OCI-LY7 (cell line): ENCODE measurements around the gene LRPPRC. TPM values are rescaled to one million over a fixed set of nuclear protein-coding genes. Genes with fewer than 3 reads are reported as not detected.

Experiments
- BruUV-seq: library from RNA; stranded (reverse); fragments of 400-500 nt; replicated peaks from 2 replicates; lab custom pipeline; 2021; lab: Mats Ljungman, UMichigan
- CTCF ChIA-PET: fragments of 300-600 bp; sonication (Branson Sonifier 250); formaldehyde crosslinking; loops from one replicate; lab custom pipeline; 2022; ENCODE audit warnings: antibody characterized with exemption; ENCODE audit not compliant: unreplicated experiment; lab: Charles Lee
- POLR2A ChIA-PET: fragments of 300-600 bp; sonication (Branson Sonifier 250); formaldehyde crosslinking; loops from one replicate; lab custom pipeline; 2022; ENCODE audit warnings: antibody characterized with exemption; lab: Charles Lee
- DNase-seq: peaks from one replicate; pipeline ENCODE4 v3.0.0-alpha.2; 2015; ENCODE audit warnings: low spot score
- H2AFZ ChIP-seq: fragments of 200-600 bp; sonication (generic), shearing (Covaris generic); 2 replicates; pipeline ENCODE4 v1.6.1; 2014; ENCODE audit warnings: mild to moderate bottlenecking, antibody characterized with exemption, low read length, moderate library complexity
- H3K27ac ChIP-seq: fragments of 200-600 bp; sonication (generic); 2 replicates; pipeline ENCODE4 v1.5.1; 2014; ENCODE audit warnings: mixed run types, low read depth, mild to moderate bottlenecking, moderate library complexity, low read length, inconsistent platforms; ENCODE audit not compliant: poor library complexity, severe bottlenecking
- H3K36me3 ChIP-seq: fragments of 200-600 bp; sonication (generic); 2 replicates; pipeline ENCODE4 v1.6.1; 2014; ENCODE audit warnings: mild to moderate bottlenecking, antibody characterized with exemption, low read length, moderate library complexity, mixed read lengths; ENCODE audit not compliant: insufficient read depth
- H3K4me1 ChIP-seq: fragments of 200-600 bp; sonication (generic); 2 replicates; pipeline ENCODE4 v1.5.1; 2014; ENCODE audit warnings: mild to moderate bottlenecking, low read length; ENCODE audit not compliant: insufficient read depth, poor library complexity, severe bottlenecking
- H3K4me2 ChIP-seq: fragments of 200-600 bp; sonication (generic); 2 replicates; pipeline ENCODE4 v1.6.1; 2014; ENCODE audit warnings: mild to moderate bottlenecking, low read length
- H3K4me3 ChIP-seq: fragments of 200-600 bp; sonication (generic); 2 replicates; pipeline ENCODE4 v1.5.1; 2014; ENCODE audit warnings: mild to moderate bottlenecking, low read depth, low read length; ENCODE audit not compliant: poor library complexity, severe bottlenecking
- H3K79me2 ChIP-seq: fragments of 200-600 bp; sonication (generic); 2 replicates; pipeline ENCODE4 v1.6.1; 2016; ENCODE audit warnings: low read depth, mild to moderate bottlenecking, low read length, moderate library complexity, mixed read lengths; ENCODE audit not compliant: insufficient read depth
- H3K9me2 ChIP-seq: fragments of 200-600 bp; sonication (generic); 2 replicates; pipeline ENCODE4 v1.6.1; 2016; ENCODE audit warnings: mild to moderate bottlenecking, low read length, mixed read lengths; ENCODE audit not compliant: insufficient read depth
- H3K9me3 ChIP-seq: fragments of 200-600 bp; sonication (generic); 2 replicates; pipeline ENCODE4 v1.6.1; 2014; ENCODE audit warnings: mild to moderate bottlenecking, mixed run types, low read length, mixed read lengths
- H4K20me1 ChIP-seq: fragments of 200-600 bp; sonication (generic); 2 replicates; pipeline ENCODE4 v1.6.1; 2014; ENCODE audit warnings: mild to moderate bottlenecking, antibody characterized with exemption, low read length, moderate library complexity, mixed read lengths; ENCODE audit not compliant: insufficient read depth
- CTCF ChIP-seq: fragments of 200-600 bp; sonication (generic); conservative IDR thresholded peaks from 2 replicates; pipeline ENCODE4 v1.5.1; 2014; ENCODE audit warnings: mild to moderate bottlenecking, antibody characterized with exemption, low read length, moderate library complexity, mixed read lengths
- EZH2phosphoT487 ChIP-seq: fragments of 200-600 bp; sonication (generic); IDR thresholded peaks from 2 replicates; pipeline ENCODE4 v1.6.1; 2018; ENCODE audit warnings: low read depth, borderline replicate concordance, mild to moderate bottlenecking, mixed run types, antibody characterized with exemption, low read length, moderate library complexity, mixed read lengths
- intact Hi-C: fragments of 100-400 bp; cut with micrococcal nuclease; formaldehyde crosslinking; loops from one replicate; pipeline ENCODE4 v1.10.0; 2022; ENCODE audit not compliant: unreplicated experiment
- total RNA-seq, 2 experiments: library from RNA; depleted of rRNA in 1 of 2; stranded (reverse); fragments of >200 nt in 1 of 2; shearing (Covaris generic) in 1 of 2; gene quantifications; 2 replicates each; pipeline ENCODE4 v1.2.3, GENCODE V29; 2014 to 2022

LRPPRC gene
- total RNA-seq, 2 experiments from 2014 or later, result 64.4 to 136 TPM

GRCh38 chr2:43898838-43899346, 96.9 kb downstream of the LRPPRC start:
- H3K27ac ChIP-seq, result no peak overlapping the region
- no peaks in the 10 kb centered on the region for H4K20me1 ChIP-seq
- TF ChIP-seq CTCF (no peak), EZH2phosphoT487 (no peak)
- intact Hi-C loops, result no loop called here
- DNase-seq, result no peak
- no peaks in the 10 kb centered on the region for H3K9me3 ChIP-seq
- H3K4me3 ChIP-seq, result no peak overlapping the region
- no peak overlapping the region for H2AFZ ChIP-seq
- CTCF ChIA-PET, result no interaction called here
- no peaks in the 10 kb centered on the region for H3K4me1 ChIP-seq
- no TSS peak for BruUV-seq
- no peak overlapping the region for H3K4me2 ChIP-seq
- no peaks in the 10 kb centered on the region for H3K9me2 ChIP-seq
- POLR2A ChIA-PET, result no interaction called here
- H3K36me3 ChIP-seq, result peaks cover 98% of the 10 kb centered on the region
- no peaks in the 10 kb centered on the region for H3K79me2 ChIP-seq

- TF ChIP-seq CTCF, result peak; percentile 40; the same call in 1 of the 2 replicates
- TF ChIP-seq EZH2phosphoT487, result no peak
- CTCF ChIA-PET, result no interaction called here
- Histone ChIP-seq H3K79me2 (no peaks in the 10 kb centered on the region), H3K9me2 (no peaks in the 10 kb centered on the region), H4K20me1 (no peaks in the 10 kb centered on the region), H3K4me3 (no peak overlapping the region), H2AFZ (no peak overlapping the region), H3K36me3 (peaks cover 99% of the 10 kb centered on the region), H3K27ac (no peak overlapping the region), H3K4me2 (no peak overlapping the region), H3K9me3 (no peaks in the 10 kb centered on the region), H3K4me1 (no peaks in the 10 kb centered on the region)
- POLR2A ChIA-PET, result no interaction called here
- no peak for DNase-seq
- intact Hi-C loops, result no loop called here
- BruUV-seq, result no TSS peak
These were observed 97.5 kb downstream of the LRPPRC start for GRCh38 chr2:43898134-43898837.

- ChIA-PET POLR2A (no interaction called here), CTCF (no interaction called here)
- no TSS peak for BruUV-seq
- no peak for TF ChIP-seq CTCF
- TF ChIP-seq EZH2phosphoT487, result no peak
- DNase-seq, result no peak
- no peak overlapping the region for H3K4me2 ChIP-seq
- H3K4me1 ChIP-seq, result no peaks in the 10 kb centered on the region
- no peaks in the 10 kb centered on the region for H3K79me2 ChIP-seq
- no peaks in the 10 kb centered on the region for H4K20me1 ChIP-seq
- no peaks in the 10 kb centered on the region for H3K9me3 ChIP-seq
- H3K27ac ChIP-seq, result no peak overlapping the region
- H3K9me2 ChIP-seq, result no peaks in the 10 kb centered on the region
- peaks cover 99% of the 10 kb centered on the region for H3K36me3 ChIP-seq
- intact Hi-C loops, result no loop called here
- H3K4me3 ChIP-seq, result no peak overlapping the region
- H2AFZ ChIP-seq, result no peak overlapping the region
These were observed 98.3 kb downstream of the LRPPRC start for GRCh38 chr2:43897492-43897891.
